Measurements from ENCODE around the gene SLC39A9. TPM values are rescaled to one million over a fixed set of nuclear protein-coding genes. Genes with fewer than 3 reads are reported as not detected.

SLC39A9 gene
- total and polyA plus RNA-seq, 2 experiments from 2014 or later, result 33.4 to 109 TPM

DNA sequence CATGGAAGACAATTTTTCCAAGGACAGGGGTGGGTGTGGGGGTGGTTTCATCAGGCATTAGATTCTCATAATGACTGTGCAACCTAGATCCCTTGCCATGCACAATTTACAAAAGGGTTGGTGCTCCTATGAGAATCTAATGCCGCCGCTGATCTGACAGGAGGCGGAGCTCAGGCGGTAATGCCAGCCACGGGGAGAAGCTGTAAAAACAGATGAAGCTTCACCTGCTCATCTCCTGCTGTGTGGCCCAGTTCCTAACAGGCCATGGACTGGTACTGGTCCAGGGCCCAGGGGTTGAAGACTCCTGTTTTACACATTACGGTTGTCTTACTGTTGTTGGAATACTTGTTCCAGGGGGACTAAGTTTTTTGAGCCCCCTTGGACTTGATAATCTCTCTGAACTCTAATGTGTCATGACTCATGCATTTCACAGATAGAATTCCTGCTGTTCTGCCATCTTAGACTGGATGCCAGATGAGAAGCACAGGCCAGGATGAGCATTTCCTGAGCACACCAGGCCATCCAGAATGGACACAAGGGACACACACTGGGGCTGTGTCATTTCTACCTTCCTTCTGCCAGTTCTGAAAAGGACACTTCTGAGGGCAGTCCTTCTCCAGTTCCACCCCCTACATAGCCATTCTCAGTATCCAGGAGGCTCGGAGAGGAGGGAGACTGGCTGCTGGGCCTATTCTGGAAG, 91.9 kb downstream of the SLC39A9 start:
- TF ChIP-seq, protein P1, sequence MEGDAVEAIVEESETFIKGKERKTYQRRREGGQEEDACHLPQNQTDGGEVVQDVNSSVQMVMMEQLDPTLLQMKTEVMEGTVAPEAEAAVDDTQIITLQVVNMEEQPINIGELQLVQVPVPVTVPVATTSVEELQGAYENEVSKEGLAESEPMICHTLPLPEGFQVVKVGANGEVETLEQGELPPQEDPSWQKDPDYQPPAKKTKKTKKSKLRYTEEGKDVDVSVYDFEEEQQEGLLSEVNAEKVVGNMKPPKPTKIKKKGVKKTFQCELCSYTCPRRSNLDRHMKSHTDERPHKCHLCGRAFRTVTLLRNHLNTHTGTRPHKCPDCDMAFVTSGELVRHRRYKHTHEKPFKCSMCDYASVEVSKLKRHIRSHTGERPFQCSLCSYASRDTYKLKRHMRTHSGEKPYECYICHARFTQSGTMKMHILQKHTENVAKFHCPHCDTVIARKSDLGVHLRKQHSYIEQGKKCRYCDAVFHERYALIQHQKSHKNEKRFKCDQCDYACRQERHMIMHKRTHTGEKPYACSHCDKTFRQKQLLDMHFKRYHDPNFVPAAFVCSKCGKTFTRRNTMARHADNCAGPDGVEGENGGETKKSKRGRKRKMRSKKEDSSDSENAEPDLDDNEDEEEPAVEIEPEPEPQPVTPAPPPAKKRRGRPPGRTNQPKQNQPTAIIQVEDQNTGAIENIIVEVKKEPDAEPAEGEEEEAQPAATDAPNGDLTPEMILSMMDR (IDR thresholded peaks at IDR 0.05; ENCODE audit: poor library complexity), result no peak
- TF ChIP-seq EZH2 (IDR thresholded peaks at IDR 0.05; ENCODE audit: borderline replicate concordance), result no peak
- no peak for TF ChIP-seq EZH2phosphoT487 (IDR thresholded peaks at IDR 0.05; ENCODE audit: low read depth, severe bottlenecking, unreplicated experiment)
- Histone ChIP-seq H4K20me1 (ENCODE audit: insufficient read depth, poor library complexity, severe bottlenecking) (no peaks in the 10 kb centered on the region), H3K9me3 (ENCODE audit: low read depth) (no peaks in the 10 kb centered on the region), H2AFZ (no peak overlapping the region), H3K27me3 (peaks cover 31% of the 10 kb centered on the region), H3K4me1 (ENCODE audit: insufficient read depth) (no peaks in the 10 kb centered on the region), H3K36me3 (replicated peaks; ENCODE audit: insufficient read depth, low read depth) (no peaks in the 10 kb centered on the region), H3K4me2 (no peak overlapping the region), H3K9me2 (replicated peaks; ENCODE audit: insufficient read depth) (no peaks in the 10 kb centered on the region), H3K79me2 (no peaks in the 10 kb centered on the region), H3K4me3 (no peak overlapping the region), H3K27ac (no peak overlapping the region)
- DNase-seq (ENCODE audit: low spot score), result no peak
- WGBS (ENCODE audit: low lambda C conversion rate, missing lambda C conversion rate), result 82% methylated on average over 7 of the region's 7 CpGs

DNA sequence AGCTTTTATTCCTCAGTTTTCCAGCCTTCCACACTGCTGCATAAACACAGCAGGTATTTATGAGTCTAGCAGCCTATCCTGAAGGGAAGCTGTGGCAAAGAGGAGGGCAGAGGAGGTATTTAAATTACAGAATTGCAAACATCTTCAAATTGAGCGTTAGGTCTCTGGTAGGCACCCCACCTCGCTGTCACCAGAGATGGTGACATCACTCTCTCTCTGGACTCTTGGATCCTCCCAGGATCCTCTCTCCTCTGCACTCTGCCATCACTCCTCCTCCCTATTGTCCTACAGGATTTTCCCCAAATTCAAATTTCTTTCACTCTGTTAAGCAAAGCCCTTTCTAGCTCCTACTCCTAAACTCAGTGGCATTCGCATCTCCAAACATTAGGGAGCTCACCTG, 92.7 kb downstream of the SLC39A9 start:
- WGBS (ENCODE audit: low lambda C conversion rate, missing lambda C conversion rate), result 72% methylated on average over 3 of the region's 3 CpGs
- no peaks in the 10 kb centered on the region for H3K9me2 ChIP-seq (replicated peaks; ENCODE audit: insufficient read depth)
- DNase-seq (ENCODE audit: low spot score), result no peak
- no peaks in the 10 kb centered on the region for H3K79me2 ChIP-seq
- no peak overlapping the region for H2AFZ ChIP-seq
- no peaks in the 10 kb centered on the region for H3K4me1 ChIP-seq (ENCODE audit: insufficient read depth)
- no peaks in the 10 kb centered on the region for H3K9me3 ChIP-seq (ENCODE audit: low read depth)
- H3K4me2 ChIP-seq, result no peak overlapping the region
- no peaks in the 10 kb centered on the region for H4K20me1 ChIP-seq (ENCODE audit: insufficient read depth, poor library complexity, severe bottlenecking)
- H3K27me3 ChIP-seq, result peaks cover 23% of the 10 kb centered on the region
- TF ChIP-seq EZH2 (IDR thresholded peaks at IDR 0.05; ENCODE audit: borderline replicate concordance) (no peak), EZH2phosphoT487 (IDR thresholded peaks at IDR 0.05; ENCODE audit: low read depth, severe bottlenecking, unreplicated experiment) (no peak)
- H3K27ac ChIP-seq, result no peak overlapping the region
- no peaks in the 10 kb centered on the region for H3K36me3 ChIP-seq (replicated peaks; ENCODE audit: insufficient read depth, low read depth)
- H3K4me3 ChIP-seq, result no peak overlapping the region

DNA sequence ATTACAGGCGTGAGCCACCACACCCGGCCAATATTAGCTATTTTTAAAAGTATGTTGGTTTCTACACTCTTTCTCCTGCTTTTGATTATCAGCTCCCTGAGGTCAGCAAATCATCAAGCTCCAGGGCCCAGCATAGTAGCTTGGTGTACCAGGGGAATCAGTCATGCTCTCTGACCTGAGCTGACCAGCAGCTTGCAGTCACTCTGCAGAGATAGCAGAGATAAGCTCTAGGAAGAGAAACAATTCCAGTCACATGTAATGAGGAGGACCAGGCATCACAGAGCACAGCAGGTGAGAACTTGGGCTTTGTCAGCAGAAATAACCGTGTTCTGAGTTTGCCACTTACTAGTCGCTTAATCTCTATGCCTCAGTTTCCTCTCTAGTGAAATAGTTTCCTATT, 94.5 kb downstream of the SLC39A9 start:
- no peak for DNase-seq (ENCODE audit: low spot score)
- Histone ChIP-seq H3K4me1 (ENCODE audit: insufficient read depth) (no peaks in the 10 kb centered on the region), H3K27me3 (peaks cover 6% of the 10 kb centered on the region), H3K9me2 (replicated peaks; ENCODE audit: insufficient read depth) (no peaks in the 10 kb centered on the region), H4K20me1 (ENCODE audit: insufficient read depth, poor library complexity, severe bottlenecking) (no peaks in the 10 kb centered on the region), H3K27ac (no peak overlapping the region), H3K79me2 (no peaks in the 10 kb centered on the region), H3K4me2 (no peak overlapping the region), H3K4me3 (no peak overlapping the region), H3K36me3 (replicated peaks; ENCODE audit: insufficient read depth, low read depth) (no peaks in the 10 kb centered on the region), H2AFZ (no peak overlapping the region), H3K9me3 (ENCODE audit: low read depth) (no peaks in the 10 kb centered on the region)
- 61% methylated on average over 4 of the region's 4 CpGs for WGBS (ENCODE audit: low lambda C conversion rate, missing lambda C conversion rate)
- TF ChIP-seq, protein P1 (IDR thresholded peaks at IDR 0.05; ENCODE audit: poor library complexity), result no peak
- no peak for TF ChIP-seq EZH2 (IDR thresholded peaks at IDR 0.05; ENCODE audit: borderline replicate concordance)
- no peak for TF ChIP-seq EZH2phosphoT487 (IDR thresholded peaks at IDR 0.05; ENCODE audit: low read depth, severe bottlenecking, unreplicated experiment)

DNA sequence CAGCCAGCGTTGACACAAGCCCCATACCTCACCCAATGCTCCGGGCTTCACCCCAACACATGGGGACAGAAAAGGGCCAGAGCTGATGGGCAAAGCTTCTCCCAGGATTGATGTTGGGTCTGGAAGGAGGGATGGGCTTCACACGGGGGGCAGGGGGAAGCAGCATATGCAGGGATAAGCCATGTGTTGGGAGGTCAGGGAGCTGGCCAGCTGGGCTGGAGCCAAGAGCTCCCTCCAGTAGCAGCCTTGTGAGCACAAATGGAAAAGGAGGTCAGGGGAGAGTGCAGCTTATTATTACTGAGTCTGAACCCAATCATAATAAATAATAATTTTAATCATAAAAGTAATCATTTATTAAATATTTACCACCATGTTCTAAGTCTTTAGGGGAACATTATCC, 95.3 kb downstream of the SLC39A9 start:
- Histone ChIP-seq H3K9me3 (ENCODE audit: low read depth) (no peaks in the 10 kb centered on the region), H2AFZ (no peak overlapping the region), H3K4me1 (ENCODE audit: insufficient read depth) (no peaks in the 10 kb centered on the region), H3K27me3 (no peaks in the 10 kb centered on the region), H3K36me3 (replicated peaks; ENCODE audit: insufficient read depth, low read depth) (no peaks in the 10 kb centered on the region), H3K79me2 (no peaks in the 10 kb centered on the region), H3K4me2 (no peak overlapping the region), H3K9me2 (replicated peaks; ENCODE audit: insufficient read depth) (no peaks in the 10 kb centered on the region), H4K20me1 (ENCODE audit: insufficient read depth, poor library complexity, severe bottlenecking) (no peaks in the 10 kb centered on the region), H3K27ac (no peak overlapping the region), H3K4me3 (no peak overlapping the region)
- no peak for DNase-seq (ENCODE audit: low spot score)
- TF ChIP-seq, protein P1 (IDR thresholded peaks at IDR 0.05; ENCODE audit: poor library complexity), result no peak
- TF ChIP-seq EZH2phosphoT487 (IDR thresholded peaks at IDR 0.05; ENCODE audit: low read depth, severe bottlenecking, unreplicated experiment), result no peak
- TF ChIP-seq EZH2 (IDR thresholded peaks at IDR 0.05; ENCODE audit: borderline replicate concordance), result no peak
- WGBS (ENCODE audit: low lambda C conversion rate, missing lambda C conversion rate), result 73% methylated on average over 3 of the region's 3 CpGs

Measured in hepatocyte (in vitro differentiated cells).